HepG2 (cell line): ENCODE data around the gene NUDT19. TPM values are rescaled to one million over a fixed set of nuclear protein-coding genes. Genes with fewer than 3 reads are reported as not detected.

Experiments
- ATAC-seq: fragments of 200-7000 bp; cut with Tn5 transposase; 3 replicates; pipeline ENCODE4 v1.9.1; 2020; ENCODE audit warnings: mild to moderate bottlenecking, moderate library complexity
- BruUV-seq: library from RNA; stranded (reverse); fragments of 400-500 nt; replicated peaks from 2 replicates; lab custom pipeline; 2021; lab: Mats Ljungman, UMichigan
- CTCF ChIA-PET: fragments of 300-600 bp; formaldehyde crosslinking; extraction: SDS; loops from one replicate; lab custom pipeline; 2021; ENCODE audit warnings: low total read pairs, inconsistent platforms, low intra/inter-chr PET ratio; lab: Yijun Ruan, JAX
- POLR2A ChIA-PET: fragments of 350-600 bp; sonication (Branson Sonifier 250); formaldehyde crosslinking; loops from one replicate; lab custom pipeline; 2020; ENCODE audit warnings: antibody characterized with exemption, inconsistent platforms; lab: Yijun Ruan, JAX
- DNase-seq: peaks from one replicate; pipeline ENCODE4 v3.0.0-alpha.2; 2015; ENCODE audit warnings: low spot score
- FAIRE-seq: peaks from 3 replicates; lab custom pipeline; 2011; peaks lifted over from hg19 to GRCh38; lab: Jason Lieb, UNC
- H2AFZ ChIP-seq: one replicate; pipeline ENCODE4 v1.6.1; 2011; ENCODE audit warnings: low read length, inconsistent platforms
- H3K27ac ChIP-seq: fragments of 300-600 bp; 3 replicates; pipeline ENCODE4 v1.8.0; 2011; ENCODE audit warnings: mixed run types, mild to moderate bottlenecking, mixed read lengths, low read length, inconsistent platforms; ENCODE audit not compliant: insufficient read depth; ENCODE audit errors: extremely low read length
- H3K27me3 ChIP-seq, 2 experiments: fragments of 200-600 bp in 1 of 2; 2 replicates in 1 of 2; 3 replicates in 1 of 2; pipeline versions ENCODE4 v1.6.0 to v1.8.0; 2011; ENCODE audit warnings: low read length in 2 of 2, mild to moderate bottlenecking in 2 of 2, moderate library complexity in 2 of 2, inconsistent platforms in 1 of 2; ENCODE audit not compliant: insufficient read depth in 2 of 2, control insufficient read depth in 1 of 2
- H3K36me3 ChIP-seq, 2 experiments: fragments of 200-600 bp in 1 of 2; replicated peaks in 1 of 2; 2 replicates in 1 of 2; 3 replicates in 1 of 2; pipeline versions ENCODE4 v1.5.1 to v1.8.0; 2011; ENCODE audit warnings: low read length in 2 of 2, inconsistent platforms in 1 of 2; ENCODE audit not compliant: insufficient read depth in 2 of 2, control insufficient read depth in 1 of 2
- H3K4me1 ChIP-seq: 2 replicates; pipeline ENCODE4 v1.5.1; 2012; ENCODE audit warnings: low read length, inconsistent platforms; ENCODE audit not compliant: insufficient read depth
- H3K4me2 ChIP-seq: 2 replicates; pipeline ENCODE4 v1.6.0; 2011; ENCODE audit warnings: low read depth, low read length, inconsistent platforms
- H3K4me3 ChIP-seq, 3 experiments: fragments of 200-600 bp in 1 of 3; sonication (generic), shearing (Covaris generic) in 1 of 3; replicated peaks in 1 of 3; 2 replicates each; pipeline ENCODE4 v1.5.1; 2011 to 2016; ENCODE audit warnings: low read length in 3 of 3, inconsistent platforms in 2 of 3, low read depth in 2 of 3, mild to moderate bottlenecking in 2 of 3, control low read depth in 1 of 3, mixed read lengths in 1 of 3; ENCODE audit not compliant: insufficient read depth in 1 of 3
- H3K79me2 ChIP-seq: one replicate; pipeline ENCODE4 v1.6.1; 2011; ENCODE audit warnings: low read length, inconsistent platforms; ENCODE audit not compliant: insufficient read depth
- H3K9ac ChIP-seq: 2 replicates; pipeline ENCODE4 v1.6.0; 2011; ENCODE audit warnings: mild to moderate bottlenecking, low read depth, low read length, inconsistent platforms; ENCODE audit not compliant: insufficient read depth
- H3K9me3 ChIP-seq: 2 replicates; pipeline ENCODE4 v1.5.1; 2012; ENCODE audit warnings: mild to moderate bottlenecking, low read length
- H4K20me1 ChIP-seq: 2 replicates; pipeline ENCODE4 v1.6.0; 2011; ENCODE audit warnings: inconsistent platforms, mild to moderate bottlenecking, low read length, moderate library complexity; ENCODE audit not compliant: insufficient read depth
- DMAP1 ChIP-seq: IDR thresholded peaks from 2 replicates; pipeline ENCODE4 v1.6.1; 2016
- GMEB1 ChIP-seq: sonication (generic); formaldehyde crosslinking; IDR thresholded peaks from 2 replicates; pipeline ENCODE4 v1.5.1; 2020; ENCODE audit warnings: missing genetic modification reagents, mild to moderate bottlenecking, borderline replicate concordance
- HOXD1 ChIP-seq: sonication (generic); formaldehyde crosslinking; IDR thresholded peaks from 2 replicates; pipeline ENCODE4 v1.5.0; 2020; ENCODE audit warnings: missing genetic modification reagents
- MEIS2 ChIP-seq: sonication (generic); formaldehyde crosslinking; IDR thresholded peaks from 2 replicates; pipeline ENCODE4 v1.9.0; 2021; ENCODE audit warnings: mild to moderate bottlenecking, missing genetic modification reagents
- MXD1 ChIP-seq: sonication (generic); formaldehyde crosslinking; IDR thresholded peaks from 2 replicates; pipeline ENCODE4 v1.4.0; 2020; ENCODE audit warnings: mild to moderate bottlenecking, missing genetic modification reagents
- NCOA2 ChIP-seq: sonication (generic); formaldehyde crosslinking; IDR thresholded peaks from 2 replicates; pipeline ENCODE4 v1.8.0; 2022; ENCODE audit warnings: inconsistent platforms
- PHB2 ChIP-seq: fragments of 450-650 bp; IDR thresholded peaks from 2 replicates; pipeline ENCODE4 v1.6.1; 2018; ENCODE audit not compliant: partially characterized antibody
- PITX1 ChIP-seq: sonication (generic); formaldehyde crosslinking; IDR thresholded peaks from 2 replicates; pipeline ENCODE4 v1.5.1; 2020; ENCODE audit warnings: mild to moderate bottlenecking, missing genetic modification reagents
- RAD21 ChIP-seq: fragments of 450-650 bp; formaldehyde crosslinking; IDR thresholded peaks from 2 replicates; pipeline ENCODE4 v1.5.0; 2020; ENCODE audit warnings: mild to moderate bottlenecking
- SIX4 ChIP-seq: sonication (generic); formaldehyde crosslinking; IDR thresholded peaks from 2 replicates; pipeline ENCODE4 v1.4.0; 2020; ENCODE audit warnings: missing genetic modification reagents
- SP1 ChIP-seq, 2 experiments: fragments of 450-650 bp in 1 of 2; sonication (generic) in 1 of 2; formaldehyde crosslinking in 1 of 2; IDR thresholded peaks; 2 replicates each; pipeline versions ENCODE4 v1.4.0 to v1.6.1; 2016 to 2020; ENCODE audit warnings: missing genetic modification reagents in 1 of 2
- USF2 ChIP-seq, 2 experiments: sonication (generic) in 1 of 2; formaldehyde crosslinking in 1 of 2; IDR thresholded peaks; 2 replicates each; pipeline versions ENCODE4 v1.5.1 to v1.6.1; 2011 to 2020; ENCODE audit warnings: borderline replicate concordance in 1 of 2, low read depth in 1 of 2, low read length in 1 of 2, mild to moderate bottlenecking in 1 of 2, missing genetic modification reagents in 1 of 2, moderate library complexity in 1 of 2
- YY1 ChIP-seq: IDR thresholded peaks from 2 replicates; pipeline ENCODE4 v1.6.1; 2011; ENCODE audit warnings: low read length, low read depth, moderate library complexity, mild to moderate bottlenecking; ENCODE audit not compliant: insufficient read depth, insufficient replicate concordance
- ZNF225 ChIP-seq: sonication (generic); formaldehyde crosslinking; IDR thresholded peaks from 2 replicates; pipeline ENCODE4 v1.4.0; 2020; ENCODE audit warnings: mild to moderate bottlenecking, missing genetic modification reagents
- ZNF276 ChIP-seq: sonication (generic); formaldehyde crosslinking; IDR thresholded peaks from 2 replicates; pipeline ENCODE4 v1.4.0; 2020; ENCODE audit warnings: mild to moderate bottlenecking, low read depth, missing genetic modification reagents
- ZNF292 ChIP-seq: sonication (generic); formaldehyde crosslinking; IDR thresholded peaks from 2 replicates; pipeline ENCODE4 v1.8.1; 2022; ENCODE audit warnings: mild to moderate bottlenecking, low read depth, missing genetic modification reagents, borderline replicate concordance
- ZNF382 ChIP-seq: sonication (generic); formaldehyde crosslinking; IDR thresholded peaks from 2 replicates; pipeline ENCODE4 v1.5.0; 2020; ENCODE audit warnings: missing genetic modification reagents, mild to moderate bottlenecking, borderline replicate concordance
- ZNF547 ChIP-seq: sonication (generic); formaldehyde crosslinking; IDR thresholded peaks from 2 replicates; pipeline ENCODE4 v1.5.1; 2020; ENCODE audit warnings: mild to moderate bottlenecking, missing genetic modification reagents
- ZNF616 ChIP-seq: sonication (generic); formaldehyde crosslinking; IDR thresholded peaks from 2 replicates; pipeline ENCODE4 v1.5.0; 2020; ENCODE audit warnings: low read depth, mild to moderate bottlenecking, missing genetic modification reagents
- WGBS: methylation state at CpG from one replicate; pipeline ENCODE4 v1.1.6; 2017; ENCODE audit warnings: low lambda C conversion rate; 5-methylcytosine and 5-hydroxymethylcytosine counted together
- in situ Hi-C: cut with HindIII; loops from 2 replicates; pipeline ENCODE4 v1.10.0; 2017; ENCODE audit warnings: low pct_unique_long_range_greater_than_20kb; ENCODE audit not compliant: extremely low pct_ligation_motif_present
- intact Hi-C: fragments of 100-400 bp; cut with micrococcal nuclease; formaldehyde crosslinking; loops from one replicate; pipeline ENCODE4 v1.10.0; 2022; ENCODE audit not compliant: unreplicated experiment
- polyA plus RNA-seq, 8 experiments: library from polyadenylated mRNA; depleted of rRNA in 3 of 8; stranded (reverse) in 7 of 8; unstranded in 1 of 8; fragments of >200 nt; fragmentation: Illumina TruSeq in 4 of 8; extraction: Trizol in 4 of 8; gene quantifications; 2 replicates each; pipeline versions ENCODE4 v1.2.1 to v1.2.3, GENCODE V29; 2011 to 2016; ENCODE audit warnings: low read depth in 4 of 8, missing spikeins in 1 of 8, mixed read lengths in 1 of 8; ENCODE audit not compliant: insufficient read depth in 1 of 8
- total RNA-seq, 5 experiments: library from RNA; depleted of rRNA; stranded (reverse); fragments of >200 nt; fragmentation: Illumina TruSeq; extraction: Trizol; gene quantifications; 2 replicates each; pipeline ENCODE4 v1.2.3, GENCODE V29; 2016; ENCODE audit warnings: low read depth in 1 of 5

The NUDT19 gene
- total and polyA plus RNA-seq, 2 of the 13 experiments (the other 11 are each of a cell fraction or from before 2014, with no cell fraction given) = 3.1 to 3.6 TPM

- no peak overlapping the region for H3K27ac ChIP-seq
- CTCF ChIA-PET = no interaction called here
- FAIRE-seq (no peak), DNase-seq (no peak), ATAC-seq (no peak)
- no CpG with 5 or more reads among the region's 1 CpG for WGBS
- H3K4me2 ChIP-seq = no peak overlapping the region
- no TSS peak for BruUV-seq
- POLR2A ChIA-PET = no interaction called here
- H3K36me3 ChIP-seq = no peaks in the 10 kb centered on the region
- H3K27me3 ChIP-seq = no peaks in the 10 kb centered on the region; a peak in 1 of 5 replicates
- TF ChIP-seq ZNF276 (CRISPR knock-in tag) = no peak
- no peak for TF ChIP-seq YY1
- no peak for TF ChIP-seq SP1 (IDR thresholded peaks at IDR 0.05)
- TF ChIP-seq SP1 (CRISPR knock-in tag; IDR thresholded peaks at IDR 0.05) = no peak
- no peak for TF ChIP-seq ZNF616 (CRISPR knock-in tag)
- TF ChIP-seq ZNF547 (CRISPR knock-in tag) = no peak
- no peak for TF ChIP-seq HOXD1 (CRISPR knock-in tag)
- no peak for TF ChIP-seq ZNF225 (CRISPR knock-in tag)
- no peak for TF ChIP-seq NCOA2 (CRISPR knock-in tag)
- no peak for TF ChIP-seq MXD1 (CRISPR knock-in tag)
- no peak for TF ChIP-seq PITX1 (CRISPR knock-in tag)
- TF ChIP-seq ZNF292 = no peak
- no peak for TF ChIP-seq ZNF382 (CRISPR knock-in tag)
- TF ChIP-seq GMEB1 (CRISPR knock-in tag) = no peak
- no peak for TF ChIP-seq RAD21
- TF ChIP-seq SIX4 = no peak
- TF ChIP-seq PHB2 = no peak
- no peak for TF ChIP-seq USF2 (IDR thresholded peaks at IDR 0.05; ENCODE audit: low read depth, low read length)
- TF ChIP-seq USF2 (CRISPR knock-in tag; IDR thresholded peaks at IDR 0.05; ENCODE audit: borderline replicate concordance) = no peak
- TF ChIP-seq DMAP1 (CRISPR knock-in tag) = no peak
- no peak for TF ChIP-seq MEIS2 (CRISPR knock-in tag)
- intact Hi-C loops = no loop called here
- in situ Hi-C loops = loop anchor here (25.0 kb wide), 1 partner anchor 449 kb away; the partner anchor contains the start of gene WDR88
- H3K79me2 ChIP-seq = peaks cover 9% of the 10 kb centered on the region
- H4K20me1 ChIP-seq = no peaks in the 10 kb centered on the region
- no peak overlapping the region for H2AFZ ChIP-seq
- H3K9me3 ChIP-seq = no peaks in the 10 kb centered on the region
- H3K4me3 ChIP-seq = no peak overlapping the region
- peaks cover 32% of the 10 kb centered on the region for H3K4me1 ChIP-seq
- H3K9ac ChIP-seq = no peak overlapping the region
Observed at GRCh38 chr19:32688311-32688710, 3.3 kb upstream of the NUDT19 start.
